Transverse colon (tissue), 4 donors: ENCODE results near the gene SRPK2. TPM values are rescaled to one million over a fixed set of nuclear protein-coding genes. Genes with fewer than 3 reads are reported as not detected.

Experiments
- DNase-seq: peaks from one replicate; pipeline ENCODE4 v3.0.0-alpha.2; 2019
- H3K27ac ChIP-seq, 4 donors: fragments of 200-600 bp; sonication (generic); 2 replicates each; pipeline ENCODE4 v1.5.1; 2016 to 2018; ENCODE audit warnings: inconsistent platforms in 4 of 4
- H3K27me3 ChIP-seq: fragments of 200-600 bp; sonication (generic); 2 replicates; pipeline ENCODE4 v1.5.1; 2017; ENCODE audit warnings: inconsistent platforms
- H3K36me3 ChIP-seq, 4 donors: fragments of 200-600 bp; sonication (generic); 2 replicates each; pipeline ENCODE4 v1.5.1; 2017 to 2019; ENCODE audit warnings: inconsistent platforms in 4 of 4
- H3K4me1 ChIP-seq, 4 donors: fragments of 200-600 bp; sonication (generic); 2 replicates each; pipeline ENCODE4 v1.5.1; 2017 to 2020; ENCODE audit warnings: inconsistent platforms in 4 of 4
- H3K4me3 ChIP-seq, 4 donors: fragments of 200-600 bp; sonication (generic); 1 replicate in 1 of 4; 2 replicates in 3 of 4; pipeline versions ENCODE4 v1.5.1 to v1.6.1; 2017 to 2019; ENCODE audit warnings: inconsistent platforms in 4 of 4
- H3K9me3 ChIP-seq, 2 donors: fragments of 200-600 bp; sonication (generic); 2 replicates each; pipeline ENCODE4 v1.5.1; 2017 to 2019; ENCODE audit warnings: inconsistent platforms in 2 of 2
- EP300 ChIP-seq: sonication (generic); formaldehyde crosslinking; IDR thresholded peaks from one replicate; pipeline ENCODE4 v1.6.1; 2017; ENCODE audit warnings: antibody characterized with exemption, low read depth
- POLR2A ChIP-seq: fragments of 450-650 bp; IDR thresholded peaks from one replicate; pipeline ENCODE4 v1.6.1; 2016; ENCODE audit warnings: antibody characterized with exemption, mild to moderate bottlenecking, moderate library complexity
- POLR2AphosphoS5 ChIP-seq, 3 donors: sonication (generic); formaldehyde crosslinking; IDR thresholded peaks; one replicate each; pipeline ENCODE4 v1.6.1; 2016; ENCODE audit warnings: antibody characterized with exemption in 3 of 3
- WGBS, 2 donors: methylation state at CpG; one replicate each; pipeline ENCODE4 v1.1.5; 2018; ENCODE audit warnings: low coverage in 1 of 2; 5-methylcytosine and 5-hydroxymethylcytosine counted together
- in situ Hi-C, 4 donors: fragments of 200-750 bp; cut with MboI; loops; one replicate each; pipeline versions ENCODE4 v1.15.0 to v1.15.1; 2017; ENCODE audit warnings: low sequenced_read_pairs in 3 of 4, low pct_ligation_motif_present in 1 of 4, low pct_unique_long_range_greater_than_20kb in 1 of 4
- intact Hi-C: fragments of 100-400 bp; cut with DNase I; formaldehyde crosslinking; loops from one replicate; pipeline ENCODE4 v1.15.1; 2023; ENCODE audit warnings: low total_unique reads
- total RNA-seq, 4 donors: library from RNA; depleted of rRNA; stranded (reverse); fragments of >200 nt; gene quantifications; one replicate each; pipeline ENCODE4 v1.1.0, GENCODE V29; 2016
- TF ChIP-seq, protein P1 (sequence below), 5 experiments: fragments of 200-600 bp in 3 of 5; fragments of 450-650 bp in 2 of 5; sonication (generic) in 3 of 5; IDR thresholded peaks; 1 replicate in 2 of 5; 2 replicates in 3 of 5; pipeline ENCODE4 v1.5.1; 2016 to 2017; ENCODE audit warnings: antibody characterized with exemption in 5 of 5, inconsistent platforms in 3 of 5, mild to moderate bottlenecking in 2 of 5, moderate library complexity in 1 of 5

SRPK2 gene
- total RNA-seq, 4 donors from 2014 or later: 18.3 to 93.1 (median 43.8) TPM

DNA sequence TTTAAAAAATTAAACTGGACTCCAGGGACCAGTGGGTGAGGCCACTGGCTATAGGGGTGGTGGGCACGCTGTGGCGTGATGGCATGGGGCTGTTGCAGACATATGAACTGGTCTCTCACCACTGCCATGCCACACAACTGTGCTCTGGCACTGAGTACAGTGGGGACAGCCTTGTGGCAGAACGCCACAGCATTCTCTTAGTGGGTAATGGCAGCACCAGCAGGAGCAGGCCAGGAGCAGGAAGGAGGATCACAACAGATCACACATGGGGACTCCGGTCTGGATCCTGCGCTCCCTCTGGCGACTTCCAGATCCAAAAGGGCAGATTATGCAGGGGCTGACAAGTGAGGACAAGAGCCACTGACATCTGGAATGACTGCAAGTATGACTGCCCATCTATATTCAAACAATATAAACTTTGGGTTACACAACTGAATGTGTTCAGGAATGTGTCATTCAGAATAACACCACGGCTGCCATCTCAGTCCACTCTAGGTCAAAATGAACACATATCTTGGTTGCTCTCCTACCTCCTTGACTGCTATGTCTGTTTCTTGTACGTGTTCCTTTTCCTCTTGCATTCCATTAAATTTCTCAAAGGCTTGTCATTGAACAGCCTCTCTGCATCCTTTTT, 198.7 kb downstream of the SRPK2 start:
- H3K4me1 ChIP-seq: no peaks in the 10 kb centered on the region
- in situ Hi-C loops: no loop called here
- no peaks in the 10 kb centered on the region for H3K9me3 ChIP-seq
- intact Hi-C loops: no loop called here
- H3K27ac ChIP-seq: no peak overlapping the region
- H3K27me3 ChIP-seq: no peaks in the 10 kb centered on the region
- WGBS, 2 donors: 98 to 100% methylated on average over 2 to 8 of the region's 8 CpGs
- no peak overlapping the region for H3K4me3 ChIP-seq
- no peaks in the 10 kb centered on the region for H3K36me3 ChIP-seq
- no peak for DNase-seq
- TF ChIP-seq, protein P1, sequence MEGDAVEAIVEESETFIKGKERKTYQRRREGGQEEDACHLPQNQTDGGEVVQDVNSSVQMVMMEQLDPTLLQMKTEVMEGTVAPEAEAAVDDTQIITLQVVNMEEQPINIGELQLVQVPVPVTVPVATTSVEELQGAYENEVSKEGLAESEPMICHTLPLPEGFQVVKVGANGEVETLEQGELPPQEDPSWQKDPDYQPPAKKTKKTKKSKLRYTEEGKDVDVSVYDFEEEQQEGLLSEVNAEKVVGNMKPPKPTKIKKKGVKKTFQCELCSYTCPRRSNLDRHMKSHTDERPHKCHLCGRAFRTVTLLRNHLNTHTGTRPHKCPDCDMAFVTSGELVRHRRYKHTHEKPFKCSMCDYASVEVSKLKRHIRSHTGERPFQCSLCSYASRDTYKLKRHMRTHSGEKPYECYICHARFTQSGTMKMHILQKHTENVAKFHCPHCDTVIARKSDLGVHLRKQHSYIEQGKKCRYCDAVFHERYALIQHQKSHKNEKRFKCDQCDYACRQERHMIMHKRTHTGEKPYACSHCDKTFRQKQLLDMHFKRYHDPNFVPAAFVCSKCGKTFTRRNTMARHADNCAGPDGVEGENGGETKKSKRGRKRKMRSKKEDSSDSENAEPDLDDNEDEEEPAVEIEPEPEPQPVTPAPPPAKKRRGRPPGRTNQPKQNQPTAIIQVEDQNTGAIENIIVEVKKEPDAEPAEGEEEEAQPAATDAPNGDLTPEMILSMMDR (IDR thresholded peaks at IDR 0.05): no peak
- TF ChIP-seq POLR2AphosphoS5 (IDR thresholded peaks at IDR 0.05): no peak
- TF ChIP-seq POLR2A: no peak
- TF ChIP-seq EP300: no peak

DNA sequence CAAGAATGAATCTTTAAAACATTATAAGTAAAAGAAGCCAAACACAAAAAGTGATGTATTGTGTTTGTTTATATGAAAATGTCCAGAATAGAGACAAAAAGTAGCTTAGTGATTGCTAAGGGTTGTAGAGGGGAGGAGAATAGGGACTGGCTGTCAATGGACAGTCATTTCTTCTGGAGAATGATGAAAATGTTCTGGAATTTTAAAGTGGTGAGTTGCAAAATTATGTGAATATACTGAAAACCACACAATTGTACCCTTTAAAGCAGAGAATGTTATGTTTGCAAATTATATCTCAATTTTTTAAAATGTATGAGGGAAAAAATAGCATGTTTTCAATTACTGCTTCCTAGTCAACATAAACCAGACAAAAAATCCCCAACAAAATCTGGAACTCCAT, 200.5 kb downstream of the SRPK2 start:
- Histone ChIP-seq H3K9me3 (no peaks in the 10 kb centered on the region), H3K36me3 (no peaks in the 10 kb centered on the region), H3K4me1 (no peaks in the 10 kb centered on the region), H3K4me3 (no peak overlapping the region), H3K27me3 (no peaks in the 10 kb centered on the region), H3K27ac (no peak overlapping the region)
- DNase-seq: no peak
- intact Hi-C loops: no loop called here
- TF ChIP-seq, protein P1 (IDR thresholded peaks at IDR 0.05): no peak
- no peak for TF ChIP-seq EP300
- no peak for TF ChIP-seq POLR2AphosphoS5 (IDR thresholded peaks at IDR 0.05)
- TF ChIP-seq POLR2A: no peak
- in situ Hi-C loops: no loop called here

DNA sequence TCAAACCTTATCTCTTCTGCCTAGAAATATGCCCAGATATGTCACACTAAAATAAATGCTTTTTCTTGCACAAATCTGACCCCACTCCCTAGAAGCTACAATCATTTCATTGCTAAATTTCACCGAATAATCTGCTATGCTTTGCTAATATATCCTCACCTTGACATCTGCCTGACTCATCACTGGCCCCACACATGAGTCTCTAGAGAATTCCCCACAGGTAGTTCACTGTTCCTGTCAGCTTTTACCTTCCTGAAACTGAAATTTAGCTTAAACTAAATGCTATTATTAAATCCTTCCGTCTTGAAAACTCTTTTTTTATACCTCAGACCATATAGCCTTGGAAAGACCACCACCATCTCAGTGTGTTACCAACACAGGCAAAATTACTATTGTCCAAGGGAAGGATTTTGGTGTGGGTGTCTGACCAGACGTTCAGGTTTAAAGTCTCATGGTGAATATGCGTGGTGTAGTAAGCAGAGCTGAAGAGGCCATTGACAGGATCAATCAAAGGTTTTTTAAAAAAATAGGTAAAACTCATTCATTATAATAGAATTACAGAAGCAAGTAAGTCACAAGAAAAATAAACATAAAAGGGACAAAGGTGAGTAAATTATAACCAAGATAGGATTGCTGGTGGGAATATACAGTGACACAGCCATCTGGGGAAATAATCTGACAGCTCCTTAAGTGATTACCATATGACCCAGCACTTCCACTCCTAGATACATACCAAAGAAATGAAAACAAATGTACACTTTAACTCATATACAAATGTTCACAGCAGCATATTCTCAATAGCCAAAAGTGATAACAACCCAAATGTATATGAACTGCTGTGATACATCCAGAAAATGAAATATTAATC, 201.2 kb downstream of the SRPK2 start:
- Histone ChIP-seq H3K27me3 (no peaks in the 10 kb centered on the region), H3K9me3 (no peaks in the 10 kb centered on the region), H3K4me1 (no peaks in the 10 kb centered on the region), H3K36me3 (no peaks in the 10 kb centered on the region), H3K4me3 (no peak overlapping the region), H3K27ac (no peak overlapping the region)
- 80% methylated on average over 2 to 4 of the region's 4 CpGs for WGBS, 2 donors
- DNase-seq: no peak
- TF ChIP-seq, protein P1 (IDR thresholded peaks at IDR 0.05): no peak
- TF ChIP-seq EP300 (no peak), POLR2AphosphoS5 (IDR thresholded peaks at IDR 0.05) (no peak), POLR2A (no peak)
- intact Hi-C loops (no loop called here), in situ Hi-C loops (no loop called here)

GRCh38 chr7:105185290-105186010, 203.3 kb downstream of the SRPK2 start:
- H3K4me1 ChIP-seq: no peaks in the 10 kb centered on the region
- no peaks in the 10 kb centered on the region for H3K27me3 ChIP-seq
- 79 to 89% methylated on average over 2 of the region's 2 CpGs for WGBS, 2 donors
- intact Hi-C loops: no loop called here
- no peaks in the 10 kb centered on the region for H3K9me3 ChIP-seq
- no peak overlapping the region for H3K4me3 ChIP-seq
- no peak for DNase-seq
- in situ Hi-C loops: no loop called here
- H3K27ac ChIP-seq: no peak overlapping the region
- no peak for TF ChIP-seq POLR2A
- TF ChIP-seq POLR2AphosphoS5 (IDR thresholded peaks at IDR 0.05): no peak
- TF ChIP-seq, protein P1 (IDR thresholded peaks at IDR 0.05): no peak
- no peak for TF ChIP-seq EP300
- no peaks in the 10 kb centered on the region for H3K36me3 ChIP-seq
